AG04449 (cell line): Measurements from ENCODE around the gene PTPN14.

Experiments
- CTCF ChIA-PET: fragments of 350-600 bp; formaldehyde crosslinking; extraction: SDS; loops from one replicate; lab custom pipeline; 2021; ENCODE audit warnings: antibody characterized with exemption; lab: Yijun Ruan, JAX
- POLR2A ChIA-PET: fragments of 400-600, 350-600 bp; formaldehyde crosslinking; extraction: SDS; loops from one replicate; lab custom pipeline; 2020; ENCODE audit warnings: antibody characterized with exemption, inconsistent platforms; lab: Yijun Ruan, JAX
- DNase-seq: peaks from one replicate; pipeline ENCODE4 v3.0.0-alpha.2; 2010; ENCODE audit warnings: low read depth, low spot score
- H3K4me3 ChIP-seq: 2 replicates; pipeline ENCODE4 v1.5.1; 2011; ENCODE audit warnings: low read depth, mild to moderate bottlenecking, control low read depth, low read length
- CTCF ChIP-seq: IDR thresholded peaks from one replicate; pipeline ENCODE4 v1.5.1; 2011; ENCODE audit warnings: mild to moderate bottlenecking, moderate library complexity, low read length, control low read depth, inconsistent platforms; ENCODE audit not compliant: insufficient read depth; ENCODE audit errors: missing control alignments

PTPN14 gene

GRCh38 chr1:214386333-214386732 is 165.1 kb downstream of the PTPN14 start:
- H3K4me3 ChIP-seq: no peak overlapping the region
- ChIA-PET POLR2A (no interaction called here), CTCF (interaction anchor here (4.8 kb wide), 1 partner anchor 199 kb away, joined by 31 read pairs; no protein-coding TSS in a partner anchor)
- no peak for TF ChIP-seq CTCF
- no peak for DNase-seq

GRCh38 chr1:214385428-214385827 is 166.0 kb downstream of the PTPN14 start:
- CTCF ChIA-PET: no interaction called here

GRCh38 chr1:214384373-214385079 is 166.9 kb downstream of the PTPN14 start:
- POLR2A ChIA-PET: no interaction called here
- no peak for DNase-seq
- CTCF ChIA-PET: no interaction called here
- TF ChIP-seq CTCF: no peak
- H3K4me3 ChIP-seq: no peak overlapping the region

More at GRCh38 chr1:214385428-214385827, 166.0 kb downstream of the PTPN14 start:
- TF ChIP-seq CTCF: no peak
- POLR2A ChIA-PET: no interaction called here
- H3K4me3 ChIP-seq: no peak overlapping the region
- DNase-seq: no peak

GRCh38 chr1:214383381-214384372 is 167.7 kb downstream of the PTPN14 start:
- TF ChIP-seq CTCF: no peak
- no peak overlapping the region for H3K4me3 ChIP-seq
- DNase-seq: no peak
- ChIA-PET POLR2A (no interaction called here), CTCF (no interaction called here)

GRCh38 chr1:214380986-214381695 is 170.3 kb downstream of the PTPN14 start:
- no peak for TF ChIP-seq CTCF
- DNase-seq: no peak
- no peak overlapping the region for H3K4me3 ChIP-seq
- ChIA-PET CTCF (interaction anchor here (0.7 to 4.6 kb wide), 3 partner anchors 8 to 1145 kb away, joined by 3 to 21 read pairs (median 3); no protein-coding TSS in a partner anchor), POLR2A (interaction anchor here (0.7 kb wide), 1 partner anchor 12 kb away, joined by 3 read pairs; no protein-coding TSS in a partner anchor)
